Immature natural killer cell (primary cell): ENCODE results near the gene INS. TPM values are rescaled to one million over a fixed set of nuclear protein-coding genes. Genes with fewer than 3 reads are reported as not detected.

ENCODE experiments used
- DNase-seq, 3 donors: peaks; one replicate each; pipeline ENCODE4 v3.0.0; 2022; ENCODE audit warnings: mixed read lengths in 1 of 3
- H3K27ac Mint-ChIP-seq, 6 donors: one replicate each; pipeline ENCODE4 v1.8.0; 2020; ENCODE audit warnings: mixed read lengths in 6 of 6, mild to moderate bottlenecking in 5 of 6, inconsistent platforms in 4 of 6, moderate library complexity in 3 of 6
- H3K27me3 Mint-ChIP-seq, 3 donors: one replicate each; pipeline ENCODE4 v1.8.0; 2020 to 2021; ENCODE audit warnings: low read depth in 3 of 3, mild to moderate bottlenecking in 3 of 3, mixed read lengths in 3 of 3, moderate library complexity in 3 of 3, inconsistent platforms in 1 of 3
- H3K36me3 Mint-ChIP-seq, 3 donors: one replicate each; pipeline ENCODE4 v1.8.0; 2020; ENCODE audit warnings: mixed read lengths in 3 of 3, inconsistent platforms in 2 of 3, mild to moderate bottlenecking in 2 of 3
- H3K4me1 Mint-ChIP-seq, 2 donors: one replicate each; pipeline ENCODE4 v1.8.0; 2020; ENCODE audit warnings: inconsistent platforms in 2 of 2, mild to moderate bottlenecking in 2 of 2, mixed read lengths in 2 of 2, moderate library complexity in 1 of 2
- H3K4me3 Mint-ChIP-seq, 5 donors: one replicate each; pipeline ENCODE4 v1.8.0; 2020; ENCODE audit warnings: mild to moderate bottlenecking in 5 of 5, mixed read lengths in 5 of 5, inconsistent platforms in 3 of 5, moderate library complexity in 3 of 5
- H3K9me3 Mint-ChIP-seq, 6 donors: one replicate each; pipeline ENCODE4 v1.8.0; 2020; ENCODE audit warnings: mild to moderate bottlenecking in 6 of 6, mixed read lengths in 6 of 6, inconsistent platforms in 4 of 6, moderate library complexity in 3 of 6
- polyA plus RNA-seq, 3 donors: library from polyadenylated mRNA; unstranded; fragments of 300-500 nt; fragmentation: Illumina TruSeq; gene quantifications; one replicate each; pipeline ENCODE4 v1.2.3, GENCODE V29; 2021

INS gene
- polyA plus RNA-seq, 3 donors from 2014 or later: not detected

DNA sequence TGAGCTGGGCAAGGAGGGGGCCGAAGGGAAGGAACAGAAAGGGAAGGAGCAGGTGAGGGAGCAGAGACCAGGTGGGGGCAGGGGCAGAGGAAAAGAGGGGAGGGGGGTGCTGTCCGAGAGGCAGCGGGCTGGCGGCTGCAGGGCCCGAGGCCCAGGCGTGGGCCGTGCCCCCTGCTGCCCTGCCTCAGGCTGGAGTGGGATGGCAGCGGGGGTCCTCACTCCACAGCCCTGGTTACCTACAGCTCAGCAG lies 24.1 kb downstream of the INS start:
- Mint-ChIP-seq H3K4me3 (peak overlapping the region in 1 of 5 donors; percentile 29), H3K4me1 (peaks cover 4 to 5% of the 10 kb centered on the region in 2 donors)

DNA sequence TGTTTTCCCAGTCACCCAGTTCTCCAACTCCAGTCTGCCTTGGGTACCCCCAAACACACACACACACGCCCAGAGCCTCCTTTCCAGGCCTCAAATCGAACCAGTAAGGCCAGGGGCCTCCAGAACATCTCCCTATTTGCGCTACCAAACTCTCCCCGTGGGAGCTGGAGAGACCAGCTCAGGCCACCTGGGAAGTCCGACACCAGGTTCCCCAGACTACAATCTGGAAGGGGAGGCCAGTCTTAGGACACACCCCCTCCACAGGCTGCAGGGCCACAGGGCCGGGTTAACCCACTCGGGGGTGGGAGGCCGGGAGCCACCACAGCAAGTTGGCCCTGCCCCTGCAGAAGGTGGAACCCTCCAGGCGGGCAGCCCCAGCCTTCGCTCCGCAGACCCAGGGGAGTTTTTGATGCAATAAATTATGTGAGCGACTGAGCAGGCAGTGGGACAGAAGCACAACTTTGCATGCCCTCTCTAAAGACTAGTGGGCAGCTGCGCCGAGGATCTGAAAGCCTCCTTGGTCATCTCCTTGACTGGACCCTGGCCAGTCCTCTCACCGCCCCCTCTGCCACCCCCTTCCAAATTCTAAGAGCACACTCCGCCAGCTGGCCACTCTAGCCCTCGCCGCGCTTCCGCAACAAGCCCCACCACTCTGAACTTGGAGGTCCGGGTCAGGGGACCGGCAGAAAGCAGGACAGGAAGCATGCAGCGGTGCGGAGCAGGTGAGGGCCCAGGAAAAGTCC lies 24.6 kb downstream of the INS start:
- H3K4me3 Mint-ChIP-seq: peak overlapping the region in 2 of 5 donors; percentile 22 to 32

More for the DNA sequence above, 24.1 kb downstream of the INS start:
- no peak for DNase-seq
- no peak overlapping the region for H3K27ac Mint-ChIP-seq
- H3K9me3 Mint-ChIP-seq: peaks cover 0 to 3% (median 0%) of the 10 kb centered on the region in 6 donors
- no peaks in the 10 kb centered on the region for H3K36me3 Mint-ChIP-seq
- peaks cover 17 to 20% (median 20%) of the 10 kb centered on the region in 3 donors for H3K27me3 Mint-ChIP-seq

DNA sequence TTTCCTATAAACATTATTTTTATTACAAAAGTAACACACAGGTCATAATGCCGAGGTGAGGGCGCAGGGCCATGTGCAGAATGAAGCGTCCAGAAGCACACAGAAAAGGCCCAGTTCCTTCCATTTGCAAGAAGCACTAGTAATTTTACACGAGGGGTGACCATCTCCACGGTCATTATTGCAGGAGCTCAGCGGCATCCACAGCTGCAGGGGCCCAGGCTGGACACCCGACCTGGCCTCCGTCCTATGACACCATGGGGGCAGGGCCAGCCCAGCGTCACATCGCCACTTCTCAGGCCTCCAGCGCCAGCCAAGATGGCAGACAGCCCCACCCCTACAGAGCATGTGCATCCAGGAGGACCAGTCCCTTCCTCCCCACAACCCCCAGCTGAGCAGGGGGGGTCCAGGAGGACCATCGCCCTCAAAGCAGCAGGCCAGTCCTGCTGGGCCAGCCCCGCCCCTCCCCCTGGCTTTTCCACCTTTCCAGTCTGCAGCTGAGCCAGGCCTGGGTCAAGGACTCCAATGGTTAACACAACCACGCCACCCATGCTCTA lies 25.3 kb downstream of the INS start:
- Mint-ChIP-seq H3K9me3 (peaks cover 0 to 1% (median 0%) of the 10 kb centered on the region in 6 donors), H3K4me1 (peaks cover 4 to 5% of the 10 kb centered on the region in 2 donors), H3K27ac (no peak overlapping the region), H3K36me3 (no peaks in the 10 kb centered on the region), H3K4me3 (peak overlapping the region in 1 of 5 donors; percentile 32), H3K27me3 (peaks cover 11 to 16% (median 13%) of the 10 kb centered on the region in 3 donors)
- no peak for DNase-seq

More for the DNA sequence above, 24.6 kb downstream of the INS start:
- H3K27me3 Mint-ChIP-seq: peaks cover 15 to 20% (median 17%) of the 10 kb centered on the region in 3 donors
- H3K9me3 Mint-ChIP-seq: peaks cover 0 to 3% (median 0%) of the 10 kb centered on the region in 6 donors
- no peak overlapping the region for H3K27ac Mint-ChIP-seq
- peaks cover 4 to 5% of the 10 kb centered on the region in 2 donors for H3K4me1 Mint-ChIP-seq
- no peaks in the 10 kb centered on the region for H3K36me3 Mint-ChIP-seq
- DNase-seq: no peak

DNA sequence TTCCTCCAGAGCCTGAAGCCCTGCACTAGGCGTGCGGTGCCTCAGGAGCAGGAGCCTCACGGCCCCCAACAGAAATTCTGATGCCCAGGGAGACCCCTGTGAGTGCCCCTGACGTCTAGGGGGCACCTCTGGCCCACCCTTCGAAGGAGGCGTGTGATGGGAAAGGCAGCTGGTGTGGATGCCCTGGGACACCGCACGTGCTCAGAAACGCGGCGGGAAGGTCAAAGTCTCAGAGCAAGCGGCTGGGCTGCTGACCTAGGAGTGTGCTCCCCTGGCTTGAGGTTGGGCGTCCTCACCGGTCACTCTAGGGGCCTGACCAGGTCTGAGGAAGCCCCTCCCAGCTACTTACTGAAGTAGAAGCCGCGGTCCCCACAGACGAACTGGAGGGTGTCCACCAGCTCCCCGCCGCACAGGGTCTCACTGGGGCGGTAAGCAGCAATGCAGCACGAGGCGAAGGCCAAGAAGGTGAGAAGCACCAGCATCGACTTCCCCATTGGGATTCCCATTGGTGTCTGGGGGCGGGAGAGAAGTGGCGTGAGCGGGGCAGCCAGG lies 25.9 kb downstream of the INS start:
- no peak overlapping the region for H3K4me3 Mint-ChIP-seq
- no peak overlapping the region for H3K27ac Mint-ChIP-seq
- peaks cover 10 to 14% (median 13%) of the 10 kb centered on the region in 3 donors for H3K27me3 Mint-ChIP-seq
- peaks cover 4 to 5% of the 10 kb centered on the region in 2 donors for H3K4me1 Mint-ChIP-seq
- DNase-seq: no peak
- H3K36me3 Mint-ChIP-seq: no peaks in the 10 kb centered on the region
- H3K9me3 Mint-ChIP-seq: peaks cover 0 to 1% (median 0%) of the 10 kb centered on the region in 6 donors

- Mint-ChIP-seq H3K36me3 (no peaks in the 10 kb centered on the region), H3K9me3 (peaks cover 0 to 1% (median 0%) of the 10 kb centered on the region in 6 donors), H3K27ac (no peak overlapping the region), H3K4me3 (no peak overlapping the region), H3K27me3 (peaks cover 8 to 13% (median 11%) of the 10 kb centered on the region in 3 donors), H3K4me1 (peaks cover 4 to 5% of the 10 kb centered on the region in 2 donors)
- DNase-seq: no peak
Observed at GRCh38 chr11:2134022-2135010, 26.7 kb downstream of the INS start.

- Mint-ChIP-seq H3K4me1 (peaks cover 3 to 4% of the 10 kb centered on the region in 2 donors), H3K9me3 (peaks cover 0 to 1% (median 0%) of the 10 kb centered on the region in 6 donors), H3K27me3 (peaks cover 7 to 13% (median 12%) of the 10 kb centered on the region in 3 donors), H3K36me3 (no peaks in the 10 kb centered on the region), H3K27ac (no peak overlapping the region), H3K4me3 (no peak overlapping the region)
- no peak for DNase-seq
Observed at GRCh38 chr11:2133241-2134021, 27.6 kb downstream of the INS start.

GRCh38 chr11:2132874-2133240 lies 28.2 kb downstream of the INS start:
- no peaks in the 10 kb centered on the region for H3K36me3 Mint-ChIP-seq
- H3K9me3 Mint-ChIP-seq: peaks cover 0 to 1% (median 0%) of the 10 kb centered on the region in 6 donors
- no peak for DNase-seq
- no peak overlapping the region for H3K27ac Mint-ChIP-seq
- peaks cover 5 to 13% (median 11%) of the 10 kb centered on the region in 3 donors for H3K27me3 Mint-ChIP-seq
- H3K4me3 Mint-ChIP-seq: no peak overlapping the region
- H3K4me1 Mint-ChIP-seq: peaks cover 0 to 1% of the 10 kb centered on the region in 2 donors

- H3K4me1 Mint-ChIP-seq: peaks cover 0 to 1% of the 10 kb centered on the region in 2 donors
- no peak overlapping the region for H3K4me3 Mint-ChIP-seq
- no peaks in the 10 kb centered on the region for H3K36me3 Mint-ChIP-seq
- no peak for DNase-seq
- H3K27me3 Mint-ChIP-seq: peaks cover 7 to 13% (median 11%) of the 10 kb centered on the region in 3 donors
- H3K27ac Mint-ChIP-seq: no peak overlapping the region
- H3K9me3 Mint-ChIP-seq: peaks cover 0 to 1% (median 0%) of the 10 kb centered on the region in 6 donors
Observed at GRCh38 chr11:2132246-2132645, 28.8 kb downstream of the INS start.

DNA sequence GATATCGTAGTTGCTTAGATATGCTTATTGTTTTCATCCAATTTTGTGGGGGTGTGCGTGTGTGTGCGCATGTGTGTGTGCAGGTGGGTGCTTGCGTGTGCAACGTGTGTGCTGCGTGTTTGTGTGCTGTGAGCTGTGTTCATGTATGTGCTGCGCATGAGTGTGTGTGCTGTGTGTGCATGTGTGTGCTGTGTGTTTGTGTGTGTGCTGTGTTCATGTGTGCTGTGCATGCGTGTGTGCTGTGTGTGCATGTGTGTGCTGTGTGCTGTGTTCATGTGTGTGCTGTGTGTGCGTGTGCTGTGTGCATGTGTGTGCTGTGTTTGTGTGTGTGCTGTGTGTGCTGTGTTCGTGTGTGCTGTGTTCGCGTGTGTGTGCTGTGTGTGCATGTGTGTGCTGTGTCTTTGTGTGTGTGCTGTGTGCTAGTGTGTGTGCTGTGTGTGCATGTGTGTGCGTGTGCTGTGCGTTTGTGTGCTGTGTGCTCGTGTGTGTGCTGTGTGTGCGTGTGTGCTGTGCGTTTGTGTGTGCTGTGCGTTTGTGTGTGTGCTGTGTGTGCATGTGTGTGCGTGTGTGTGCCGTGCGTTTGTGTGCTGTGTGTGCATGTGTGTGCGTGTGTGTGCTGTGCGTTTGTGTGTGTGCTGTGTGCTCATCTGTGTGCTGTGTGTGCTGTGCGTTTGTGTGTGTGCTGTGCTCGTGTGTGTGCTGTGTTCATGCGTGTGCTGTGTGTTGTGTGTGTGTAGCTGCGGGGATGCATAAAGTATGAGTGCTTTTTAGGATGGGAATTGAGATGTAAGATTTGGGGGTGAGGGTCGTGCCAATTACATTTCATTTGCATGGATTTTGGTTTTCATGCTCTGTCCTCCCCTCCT lies 29.4 kb downstream of the INS start:
- Mint-ChIP-seq H3K27ac (no peak overlapping the region), H3K36me3 (no peaks in the 10 kb centered on the region), H3K27me3 (peaks cover 7 to 13% (median 9%) of the 10 kb centered on the region in 3 donors), H3K4me3 (peak overlapping the region in 1 of 5 donors; percentile 38), H3K9me3 (peaks cover 0 to 1% (median 0%) of the 10 kb centered on the region in 6 donors), H3K4me1 (no peaks in the 10 kb centered on the region)
- no peak for DNase-seq

DNA sequence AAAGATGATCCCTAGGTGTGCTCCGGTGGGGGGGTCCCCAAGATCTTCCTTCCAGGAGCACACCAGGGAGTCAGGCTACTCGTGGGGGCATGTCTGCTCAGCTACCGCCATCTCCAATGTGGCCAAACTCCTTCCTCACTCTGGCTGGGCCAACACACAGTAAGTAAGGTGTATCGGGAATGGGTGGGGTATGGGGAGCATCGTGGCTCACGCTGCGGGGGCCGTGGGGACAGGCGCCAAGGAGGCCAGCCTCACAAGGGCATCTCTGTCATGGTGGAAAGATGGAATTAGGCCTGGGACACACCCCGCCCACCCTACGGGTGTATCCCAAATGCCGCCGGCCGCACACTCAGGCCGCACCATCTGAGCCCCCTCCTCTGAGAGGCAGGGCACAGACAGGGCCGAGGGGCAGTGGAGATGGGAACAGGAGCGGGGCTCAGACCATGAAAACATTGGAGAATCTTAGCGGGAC lies 30.1 kb downstream of the INS start:
- Mint-ChIP-seq H3K27me3 (peaks cover 6 to 9% (median 8%) of the 10 kb centered on the region in 3 donors), H3K36me3 (no peaks in the 10 kb centered on the region), H3K9me3 (peaks cover 0 to 1% (median 0%) of the 10 kb centered on the region in 6 donors), H3K27ac (no peak overlapping the region), H3K4me3 (no peak overlapping the region), H3K4me1 (no peaks in the 10 kb centered on the region)
- no peak for DNase-seq

DNA sequence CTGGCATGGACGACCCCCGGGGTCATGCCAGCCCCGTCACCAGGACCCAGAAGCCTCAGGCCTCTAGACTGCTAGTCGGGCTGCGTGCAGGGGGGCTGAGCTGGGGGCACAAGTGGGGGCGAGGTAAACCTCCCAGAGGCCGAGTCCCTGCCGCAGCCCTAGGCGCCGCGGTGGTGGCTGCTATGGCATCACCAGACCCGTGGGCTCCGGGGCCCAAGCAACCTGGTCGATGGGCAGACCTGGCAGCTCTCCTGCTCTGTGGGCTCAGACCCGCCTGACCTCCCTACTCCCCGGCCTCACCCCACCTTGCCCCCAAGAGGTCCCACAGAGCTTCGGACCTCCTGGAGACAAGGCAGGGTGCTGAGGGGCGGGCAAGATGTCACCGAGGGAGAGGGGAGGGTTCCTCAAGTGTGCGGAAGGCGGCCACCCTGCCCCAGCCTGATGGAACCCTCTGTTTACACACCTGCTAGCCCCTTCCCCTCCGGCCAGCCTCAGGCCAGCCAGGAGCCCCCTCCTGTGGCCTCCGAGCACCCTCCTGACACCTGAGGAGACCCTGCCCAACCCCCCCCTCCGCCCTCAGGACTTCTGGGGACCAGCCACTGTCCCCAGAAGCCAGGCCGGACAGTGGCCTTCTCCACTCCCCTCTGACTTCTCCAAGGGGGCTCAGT lies 31.2 kb downstream of the INS start:
- DNase-seq: no peak
- Mint-ChIP-seq H3K4me3 (no peak overlapping the region), H3K9me3 (peaks cover 0 to 1% (median 0%) of the 10 kb centered on the region in 6 donors), H3K27ac (no peak overlapping the region), H3K4me1 (no peaks in the 10 kb centered on the region), H3K36me3 (no peaks in the 10 kb centered on the region), H3K27me3 (peaks cover 4 to 6% (median 6%) of the 10 kb centered on the region in 3 donors)

GRCh38 chr11:2129308-2129698 lies 31.7 kb downstream of the INS start:
- peaks cover 0 to 1% (median 0%) of the 10 kb centered on the region in 6 donors for H3K9me3 Mint-ChIP-seq
- peaks cover 6 to 8% (median 7%) of the 10 kb centered on the region in 3 donors for H3K27me3 Mint-ChIP-seq
- no peak overlapping the region for H3K4me3 Mint-ChIP-seq
- no peaks in the 10 kb centered on the region for H3K36me3 Mint-ChIP-seq
- DNase-seq: no peak
- no peaks in the 10 kb centered on the region for H3K4me1 Mint-ChIP-seq
- H3K27ac Mint-ChIP-seq: no peak overlapping the region
